NCI-H1092 treated with DMSO at 0.1 percent for 48 hours (cell line): ENCODE measurements around the gene JAKMIP2.
A peak's percentile ranks its signal among the peaks of the same experiment; 100 is the strongest.
"Not testable (repeated sequence)": the region's sequence is repeated elsewhere in the genome, so short reads cannot be mapped to it uniquely, and the experiment has no call there.

Source experiments
- DNase-seq: peaks from one replicate; lab custom pipeline; 2025; lab: John Stamatoyannopoulos, UW

Gene JAKMIP2

GRCh38 chr5:147743678-147744374 lies 38.7 kb downstream of the JAKMIP2 start:
- DNase-seq = peak; percentile 92

DNA sequence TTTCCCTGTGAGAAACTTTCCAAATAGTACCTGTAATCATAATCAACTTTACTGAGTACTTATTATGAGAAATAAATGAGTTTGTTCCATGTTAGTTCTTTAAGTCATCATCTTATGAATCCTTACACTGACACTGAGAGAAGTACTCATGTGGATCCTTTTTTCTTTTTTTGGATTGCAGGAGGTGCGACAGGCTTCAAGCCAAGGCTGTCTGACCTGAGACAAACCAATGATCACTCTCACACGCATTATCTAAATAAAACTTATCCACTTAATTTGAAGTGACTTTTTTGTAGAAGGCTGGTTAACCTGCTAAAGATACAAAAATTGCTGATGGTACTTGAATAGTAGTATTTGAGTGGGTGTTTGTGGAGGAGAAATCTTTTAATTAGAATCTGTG lies 39.5 kb downstream of the JAKMIP2 start:
- DNase-seq = peak; percentile 48

- DNase-seq = no peak
Measured at GRCh38 chr5:147742151-147742550, 40.4 kb downstream of the JAKMIP2 start.

GRCh38 chr5:147740864-147741263 lies 41.7 kb downstream of the JAKMIP2 start:
- no peak for DNase-seq

- peak; percentile 40 for DNase-seq
Measured at GRCh38 chr5:147737921-147738320, 44.6 kb downstream of the JAKMIP2 start.

GRCh38 chr5:147735621-147736125 lies 46.9 kb downstream of the JAKMIP2 start:
- DNase-seq = no peak

DNA sequence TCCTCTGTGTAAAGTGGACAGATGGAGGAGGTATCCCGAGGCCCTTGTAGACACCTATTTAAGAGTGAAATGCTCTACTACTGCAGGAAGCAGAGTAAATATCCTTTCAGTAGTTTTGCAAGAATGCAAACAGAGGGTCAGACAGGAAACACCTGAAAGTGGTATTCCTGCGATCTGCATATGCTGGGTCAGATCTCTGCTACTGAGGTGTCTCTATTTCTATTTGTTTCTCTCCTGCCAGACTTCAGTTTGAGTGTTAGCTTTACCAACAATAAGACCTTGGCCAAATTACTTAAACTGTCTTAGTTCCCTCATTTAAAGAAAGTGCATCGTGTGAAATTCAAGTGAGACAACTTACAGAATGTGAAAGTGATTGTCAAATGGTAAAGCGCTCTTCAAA lies 47.6 kb downstream of the JAKMIP2 start:
- DNase-seq = peak; percentile 29

GRCh38 chr5:147733075-147733474 lies 49.5 kb downstream of the JAKMIP2 start:
- DNase-seq = no peak

DNA sequence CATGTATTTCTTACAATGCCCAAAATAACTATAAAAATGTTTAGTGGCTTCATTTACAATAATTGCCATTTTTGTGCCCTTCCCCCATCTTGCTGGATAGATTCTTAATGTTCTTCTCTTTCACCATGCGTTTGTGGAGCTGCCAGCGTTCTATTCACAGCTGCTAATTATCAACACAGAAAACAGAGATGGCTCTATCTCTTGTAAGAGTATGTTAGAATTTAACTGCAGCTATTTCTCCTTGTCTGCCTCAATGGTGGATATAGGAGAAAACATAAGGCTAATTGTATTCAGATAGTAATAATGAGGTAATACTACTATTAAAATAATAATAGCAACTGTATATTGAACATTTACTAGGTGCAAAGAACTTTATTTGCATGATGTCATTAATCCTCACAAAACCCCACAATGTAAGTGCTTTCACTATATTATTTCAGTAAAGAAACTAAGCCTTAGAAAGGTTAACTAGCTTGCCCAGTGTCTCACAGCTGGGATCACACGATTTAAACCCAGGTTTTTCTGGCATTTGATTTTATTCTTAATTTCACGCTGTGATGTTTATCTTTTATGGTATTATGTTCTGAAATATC lies 50.1 kb downstream of the JAKMIP2 start:
- DNase-seq = no peak

DNA sequence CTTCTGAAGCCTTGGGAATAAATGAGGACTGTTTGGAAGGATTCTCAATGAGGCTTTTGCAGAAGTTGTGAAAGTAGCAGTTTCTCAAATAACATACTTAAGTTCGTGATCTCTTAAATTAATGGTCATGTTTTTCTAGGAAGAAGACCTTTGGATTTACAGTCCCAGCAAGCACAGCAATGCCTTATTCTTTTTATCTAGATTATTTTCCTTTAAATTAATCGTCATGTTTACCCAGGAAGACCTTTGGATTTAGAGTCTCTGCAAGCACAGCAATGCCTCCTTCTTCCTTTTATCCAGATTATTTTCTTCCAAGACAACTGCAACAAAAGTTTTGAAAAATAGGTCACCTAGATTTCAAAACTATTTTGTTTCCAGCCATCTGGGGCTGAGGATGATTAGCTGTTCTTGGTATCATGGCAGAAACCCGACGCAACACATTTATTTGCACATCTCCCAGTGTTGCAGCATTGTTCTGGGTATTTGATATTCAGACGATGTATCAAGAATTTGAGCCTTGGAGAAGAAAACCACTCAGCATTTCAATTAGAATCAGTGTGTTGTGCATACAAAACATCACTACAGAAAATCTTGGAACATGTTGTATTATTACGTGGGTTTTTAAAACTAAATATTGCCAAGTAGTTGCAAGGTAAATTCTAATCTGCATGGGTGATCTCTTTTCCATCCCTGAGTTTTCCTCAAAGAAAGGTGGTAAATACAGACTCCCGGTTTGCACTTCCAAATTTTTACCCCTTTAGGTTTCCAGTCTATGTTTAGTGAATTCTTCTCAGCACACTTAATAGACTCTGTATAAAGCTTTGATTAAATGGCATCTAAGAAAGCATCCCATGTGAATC lies 50.9 kb downstream of the JAKMIP2 start:
- no peak for DNase-seq

DNA sequence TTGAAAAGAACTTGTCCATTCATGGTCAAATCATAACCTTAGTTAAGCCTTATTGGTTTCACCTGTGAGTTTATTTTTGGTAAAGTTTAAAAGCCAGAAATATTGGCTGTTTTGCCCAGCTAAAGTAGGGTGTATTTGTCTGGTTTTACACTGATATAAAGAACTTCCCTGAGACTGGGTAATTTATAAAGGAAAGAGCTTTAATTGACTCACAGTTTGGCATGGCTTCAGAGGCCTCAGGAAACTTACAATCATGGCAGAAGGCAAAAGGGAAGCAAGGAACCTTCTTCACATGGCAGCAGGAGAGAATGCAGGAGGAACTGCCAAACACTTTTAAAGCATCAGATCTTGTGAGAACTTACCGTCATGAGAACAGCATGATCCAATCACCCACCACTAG lies 55.3 kb downstream of the JAKMIP2 start:
- no peak for DNase-seq

GRCh38 chr5:147721191-147721960 lies 61.2 kb downstream of the JAKMIP2 start:
- DNase-seq = not testable (repeated sequence)

- no peak for DNase-seq
Measured at GRCh38 chr5:147713550-147714295, 68.8 kb downstream of the JAKMIP2 start.

DNA sequence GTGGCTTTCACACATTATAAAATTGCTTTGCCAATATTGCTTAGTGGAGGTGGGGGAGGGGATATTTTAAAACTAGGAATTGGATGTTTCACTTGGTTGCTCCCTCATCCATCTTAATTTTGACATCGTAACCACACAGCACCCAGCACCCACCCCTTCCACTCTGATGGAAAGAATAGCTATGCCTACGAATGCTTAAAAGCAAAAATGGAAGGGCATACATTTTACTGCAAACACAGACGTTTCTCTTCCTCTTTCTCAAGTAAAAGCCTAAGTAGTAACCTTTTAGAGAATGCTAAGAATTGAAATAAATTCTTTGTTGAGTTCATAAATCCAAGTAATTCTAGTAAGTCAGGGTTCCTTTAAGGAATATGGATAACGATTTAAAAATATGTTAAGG lies 69.9 kb downstream of the JAKMIP2 start:
- DNase-seq = no peak

DNA sequence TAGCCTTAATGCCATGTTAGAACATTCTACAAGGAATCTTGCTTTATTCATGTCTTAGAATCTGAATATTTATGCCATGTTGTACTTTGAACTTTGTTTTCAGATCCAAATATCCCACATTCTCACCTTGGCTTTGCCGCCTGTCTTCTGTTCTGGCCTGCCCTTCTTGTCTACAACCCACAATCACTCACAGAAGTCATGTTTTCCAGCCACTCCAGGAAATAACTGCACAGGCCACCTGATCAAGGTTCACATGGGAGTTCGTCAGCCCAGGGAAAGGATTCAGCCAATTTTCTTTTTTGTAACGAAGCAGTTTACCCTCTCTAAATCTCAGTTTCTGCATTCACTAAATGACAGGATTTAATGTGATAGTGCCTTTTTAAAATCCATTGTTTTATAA lies 70.5 kb downstream of the JAKMIP2 start:
- DNase-seq = no peak

- no peak for DNase-seq
Measured at GRCh38 chr5:147711019-147711418, 71.5 kb downstream of the JAKMIP2 start.

GRCh38 chr5:147708708-147709107 lies 73.8 kb downstream of the JAKMIP2 start:
- no peak for DNase-seq

DNA sequence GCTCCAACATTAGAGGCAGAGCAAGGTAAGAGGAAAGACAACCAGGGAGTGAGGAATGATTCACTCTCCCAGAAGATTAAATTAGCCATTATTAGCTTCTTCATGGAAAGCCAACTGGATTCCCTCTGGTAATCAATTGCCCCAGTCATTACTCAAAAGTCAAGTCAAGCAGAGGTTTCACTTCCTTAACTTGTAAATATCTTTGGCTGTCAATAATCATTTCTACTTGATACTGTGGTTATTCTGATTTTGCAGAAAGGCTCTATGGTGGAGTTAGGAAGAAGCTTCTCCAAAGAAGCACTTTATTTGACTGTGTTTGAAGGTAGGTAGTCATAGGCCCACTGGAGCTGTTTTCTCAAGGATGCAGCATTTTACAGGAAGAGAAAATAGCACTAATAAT lies 78.0 kb downstream of the JAKMIP2 start:
- no peak for DNase-seq

- no peak for DNase-seq
Measured at GRCh38 chr5:147701468-147701867, 81.1 kb downstream of the JAKMIP2 start.

DNA sequence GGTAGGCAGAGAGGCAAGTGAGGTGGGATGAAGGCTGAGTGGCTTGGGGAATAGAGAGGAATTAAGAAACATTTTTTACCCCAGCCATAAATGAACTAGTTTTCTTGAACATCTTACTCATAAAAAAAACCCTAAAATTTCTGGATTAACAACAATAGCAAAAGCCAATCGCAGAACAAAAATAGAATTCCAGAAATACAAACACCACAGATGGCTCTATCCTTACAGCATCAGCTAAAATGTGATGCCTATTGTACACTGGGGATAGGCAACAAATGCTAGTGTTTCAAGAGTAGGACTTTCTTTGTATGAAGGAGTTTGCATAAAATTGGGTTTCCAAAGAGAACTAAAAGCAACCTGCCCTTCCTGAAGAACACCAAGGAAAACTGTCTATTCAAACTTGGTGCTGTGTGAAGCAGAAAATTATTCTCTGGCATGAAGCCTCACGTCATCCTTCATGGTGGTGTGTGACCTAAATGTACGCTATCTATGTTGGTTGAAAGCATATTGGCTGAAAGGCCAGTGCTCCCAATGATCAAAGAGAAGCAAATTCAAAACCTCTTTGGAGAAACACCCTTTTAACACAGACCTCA lies 82.9 kb downstream of the JAKMIP2 start:
- DNase-seq = no peak

GRCh38 chr5:147697380-147697779 lies 85.1 kb downstream of the JAKMIP2 start:
- no peak for DNase-seq
